ENCODE data around the gene SYT9.

SYT9 gene

DNA sequence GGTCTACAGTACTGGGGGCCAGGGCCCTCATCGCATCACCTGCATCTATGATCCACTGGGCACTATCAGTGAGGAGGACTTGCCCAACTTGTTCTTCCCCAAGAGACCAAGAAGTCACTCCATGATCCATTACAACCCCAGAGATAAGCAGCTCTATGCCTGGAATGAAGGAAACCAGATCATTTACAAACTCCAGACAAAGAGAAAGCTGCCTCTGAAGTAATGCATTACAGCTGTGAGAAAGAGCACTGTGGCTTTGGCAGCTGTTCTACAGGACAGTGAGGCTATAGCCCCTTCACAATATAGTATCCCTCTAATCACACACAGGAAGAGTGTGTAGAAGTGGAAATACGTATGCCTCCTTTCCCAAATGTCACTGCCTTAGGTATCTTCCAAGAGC, 258.3 kb downstream of the SYT9 start:
- TF ChIP-seq POLR2AphosphoS5 (IDR thresholded peaks at IDR 0.05; ENCODE audit: low read depth, low read length), result no peak
- TF ChIP-seq SIN3A (IDR thresholded peaks at IDR 0.05; ENCODE audit: borderline replicate concordance, insufficient read depth, low read length), result no peak
- TF ChIP-seq, protein P1, sequence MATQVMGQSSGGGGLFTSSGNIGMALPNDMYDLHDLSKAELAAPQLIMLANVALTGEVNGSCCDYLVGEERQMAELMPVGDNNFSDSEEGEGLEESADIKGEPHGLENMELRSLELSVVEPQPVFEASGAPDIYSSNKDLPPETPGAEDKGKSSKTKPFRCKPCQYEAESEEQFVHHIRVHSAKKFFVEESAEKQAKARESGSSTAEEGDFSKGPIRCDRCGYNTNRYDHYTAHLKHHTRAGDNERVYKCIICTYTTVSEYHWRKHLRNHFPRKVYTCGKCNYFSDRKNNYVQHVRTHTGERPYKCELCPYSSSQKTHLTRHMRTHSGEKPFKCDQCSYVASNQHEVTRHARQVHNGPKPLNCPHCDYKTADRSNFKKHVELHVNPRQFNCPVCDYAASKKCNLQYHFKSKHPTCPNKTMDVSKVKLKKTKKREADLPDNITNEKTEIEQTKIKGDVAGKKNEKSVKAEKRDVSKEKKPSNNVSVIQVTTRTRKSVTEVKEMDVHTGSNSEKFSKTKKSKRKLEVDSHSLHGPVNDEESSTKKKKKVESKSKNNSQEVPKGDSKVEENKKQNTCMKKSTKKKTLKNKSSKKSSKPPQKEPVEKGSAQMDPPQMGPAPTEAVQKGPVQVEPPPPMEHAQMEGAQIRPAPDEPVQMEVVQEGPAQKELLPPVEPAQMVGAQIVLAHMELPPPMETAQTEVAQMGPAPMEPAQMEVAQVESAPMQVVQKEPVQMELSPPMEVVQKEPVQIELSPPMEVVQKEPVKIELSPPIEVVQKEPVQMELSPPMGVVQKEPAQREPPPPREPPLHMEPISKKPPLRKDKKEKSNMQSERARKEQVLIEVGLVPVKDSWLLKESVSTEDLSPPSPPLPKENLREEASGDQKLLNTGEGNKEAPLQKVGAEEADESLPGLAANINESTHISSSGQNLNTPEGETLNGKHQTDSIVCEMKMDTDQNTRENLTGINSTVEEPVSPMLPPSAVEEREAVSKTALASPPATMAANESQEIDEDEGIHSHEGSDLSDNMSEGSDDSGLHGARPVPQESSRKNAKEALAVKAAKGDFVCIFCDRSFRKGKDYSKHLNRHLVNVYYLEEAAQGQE (IDR thresholded peaks at IDR 0.05; ENCODE audit: insufficient read depth in 1 of 2, low read depth in 2 of 2, low read length in 2 of 2), result no peak
- no peak for TF ChIP-seq FOXP2 (optimal IDR thresholded peaks at IDR 0.05; ENCODE audit: borderline replicate concordance, extremely low read depth, extremely low read length, insufficient read depth)
- TF ChIP-seq TAF1 (IDR thresholded peaks at IDR 0.05; ENCODE audit: borderline replicate concordance, insufficient read depth, low read length), result no peak

DNA sequence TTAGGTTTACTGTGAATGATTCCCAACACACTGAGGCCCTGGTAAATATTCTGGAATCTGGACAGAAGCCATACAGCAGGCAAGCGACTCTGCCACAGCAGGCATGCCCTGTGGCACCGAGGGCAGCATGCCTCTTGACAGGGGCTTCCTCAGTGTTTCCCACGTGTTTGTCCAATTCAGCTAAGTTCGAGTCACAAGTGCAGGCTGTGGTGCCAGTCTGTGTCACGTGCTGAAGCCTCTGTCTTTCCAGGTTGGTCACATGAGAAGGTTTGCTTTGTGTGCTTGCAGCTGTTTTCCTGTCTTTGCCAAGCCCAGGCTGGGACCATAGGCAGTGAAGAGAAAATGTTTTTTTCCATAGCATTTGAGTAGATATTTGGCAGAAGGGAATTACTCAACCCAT, 259.7 kb downstream of the SYT9 start:
- no peak for TF ChIP-seq POLR2AphosphoS5 (IDR thresholded peaks at IDR 0.05; ENCODE audit: low read depth, low read length)
- TF ChIP-seq TAF1 (IDR thresholded peaks at IDR 0.05; ENCODE audit: borderline replicate concordance, insufficient read depth, low read length), result no peak
- TF ChIP-seq SIN3A (IDR thresholded peaks at IDR 0.05; ENCODE audit: borderline replicate concordance, insufficient read depth, low read length), result no peak
- no peak for TF ChIP-seq FOXP2 (optimal IDR thresholded peaks at IDR 0.05; ENCODE audit: borderline replicate concordance, extremely low read depth, extremely low read length, insufficient read depth)
- TF ChIP-seq, protein P1 (IDR thresholded peaks at IDR 0.05; ENCODE audit: insufficient read depth in 1 of 2, low read depth in 2 of 2, low read length in 2 of 2), result no peak

DNA sequence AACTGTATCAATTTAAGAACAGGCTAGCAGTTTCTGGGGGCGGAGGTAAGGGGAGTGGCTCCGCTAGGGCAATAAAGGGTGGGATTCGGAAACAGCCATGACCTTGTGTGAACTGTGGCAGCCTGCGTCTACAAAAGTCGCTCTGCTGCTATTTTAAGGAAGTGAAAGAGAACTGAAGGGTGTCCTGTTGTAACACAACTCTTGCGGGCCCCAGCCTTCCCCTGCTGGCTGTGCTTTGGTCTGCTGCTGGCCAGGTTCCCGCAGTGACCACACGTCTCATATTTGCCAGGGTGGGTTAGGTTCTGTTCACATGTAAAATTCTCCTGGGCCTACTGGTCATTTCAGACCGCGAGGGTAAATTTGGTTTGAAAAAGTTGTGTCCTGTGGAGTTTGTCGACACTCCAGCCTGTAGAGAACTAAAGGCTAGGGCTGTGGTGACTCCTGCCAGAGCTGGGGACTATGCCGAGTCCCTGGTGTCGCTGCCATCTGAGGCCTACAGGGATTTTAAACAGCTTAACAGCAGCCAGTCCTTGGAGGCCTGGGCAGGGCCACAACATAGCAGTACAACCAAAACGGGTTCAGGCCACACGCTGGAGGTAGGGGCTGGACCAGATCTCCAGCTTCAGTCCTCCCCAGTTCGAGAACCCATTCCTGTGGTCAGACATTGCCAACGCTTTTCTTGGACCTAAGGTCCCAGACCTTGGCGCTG, 261.0 kb downstream of the SYT9 start:
- TF ChIP-seq TAF1 (IDR thresholded peaks at IDR 0.05; ENCODE audit: borderline replicate concordance, insufficient read depth, low read length) (no peak), SIN3A (IDR thresholded peaks at IDR 0.05; ENCODE audit: borderline replicate concordance, insufficient read depth, low read length) (no peak), POLR2AphosphoS5 (IDR thresholded peaks at IDR 0.05; ENCODE audit: low read depth, low read length) (no peak), FOXP2 (optimal IDR thresholded peaks at IDR 0.05; ENCODE audit: borderline replicate concordance, extremely low read depth, extremely low read length, insufficient read depth) (no peak)
- TF ChIP-seq, protein P1 (IDR thresholded peaks at IDR 0.05; ENCODE audit: insufficient read depth in 1 of 2, low read depth in 2 of 2, low read length in 2 of 2), result no peak

DNA sequence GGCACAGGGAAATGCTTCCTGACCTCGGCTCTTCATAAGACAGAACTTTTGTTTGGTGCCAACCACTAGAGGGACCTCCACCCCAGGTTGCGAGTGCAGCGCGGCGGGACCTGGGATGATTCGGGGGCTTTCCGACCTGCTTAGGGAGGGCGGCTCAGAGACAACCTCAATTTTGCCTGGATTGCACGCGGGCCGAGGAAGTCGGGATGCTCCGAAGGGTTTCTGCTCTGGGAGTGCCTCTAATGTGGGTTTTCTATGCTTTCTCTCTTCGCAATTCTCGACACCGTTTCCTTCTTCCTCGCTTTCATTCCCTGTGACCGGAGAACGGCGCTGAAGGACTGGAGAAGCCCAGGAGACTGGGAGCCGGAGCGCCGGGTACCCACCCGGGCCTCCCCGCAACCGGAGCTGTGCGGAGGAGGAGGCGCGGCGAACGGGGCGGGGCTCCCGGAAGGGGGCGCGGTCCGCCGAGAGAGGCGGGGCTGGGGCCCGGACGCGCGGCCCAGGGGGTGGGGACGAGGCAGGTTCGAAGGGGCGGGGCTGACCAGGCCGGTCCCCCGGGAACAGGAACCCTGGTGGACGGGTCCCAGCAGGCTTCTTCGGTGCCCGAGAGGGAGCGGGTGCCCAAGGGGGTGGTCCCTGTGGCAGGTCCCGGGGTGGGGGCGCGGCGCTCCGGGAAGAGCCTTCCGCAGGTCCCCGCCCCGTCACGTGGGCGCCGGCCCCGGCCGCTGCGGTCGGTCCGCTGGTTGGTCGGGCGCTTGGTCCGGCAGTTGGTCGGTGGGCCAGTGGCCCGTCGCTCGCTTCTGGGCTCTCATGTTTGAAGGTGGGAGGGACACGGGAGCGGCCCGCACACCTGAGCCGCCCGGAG, 261.8 kb downstream of the SYT9 start, which contains the start of gene PPFIBP2:
Gene PPFIBP2, plus strand, starts transcription at position 766 of the 865 bp plus-strand sequence. CDS start 35,477 bp downstream, outside the sequence.
- TF ChIP-seq POLR2AphosphoS5 (IDR thresholded peaks at IDR 0.05; ENCODE audit: low read depth, low read length) (no peak), FOXP2 (optimal IDR thresholded peaks at IDR 0.05; ENCODE audit: borderline replicate concordance, extremely low read depth, extremely low read length, insufficient read depth) (no peak), SIN3A (IDR thresholded peaks at IDR 0.05; ENCODE audit: borderline replicate concordance, insufficient read depth, low read length) (no peak), TAF1 (IDR thresholded peaks at IDR 0.05; ENCODE audit: borderline replicate concordance, insufficient read depth, low read length) (no peak)
- TF ChIP-seq, protein P1 (IDR thresholded peaks at IDR 0.05; ENCODE audit: insufficient read depth in 1 of 2, low read depth in 2 of 2, low read length in 2 of 2), result no peak

All from PFSK-1 (cell line).